GM23248 (cell line): ENCODE results near the gene SFXN2. TPM values are rescaled to one million over a fixed set of nuclear protein-coding genes. Genes with fewer than 3 reads are reported as not detected.

Experiments
- DNase-seq: peaks from one replicate; pipeline ENCODE4 v3.0.0-alpha.2; 2015
- H2AFZ ChIP-seq: fragments of 200-600 bp; sonication (generic); 2 replicates; pipeline ENCODE4 v1.6.1; 2016; ENCODE audit warnings: antibody characterized with exemption
- H3F3A ChIP-seq: fragments of 200-600 bp; sonication (generic); 2 replicates; pipeline ENCODE4 v1.6.1; 2016; ENCODE audit warnings: mild to moderate bottlenecking, antibody characterized with exemption, mixed run types; ENCODE audit not compliant: insufficient read depth
- H3K27ac ChIP-seq: fragments of 200-600 bp; sonication (generic); 2 replicates; pipeline ENCODE4 v1.5.1; 2016; ENCODE audit warnings: mild to moderate bottlenecking
- H3K27me3 ChIP-seq: fragments of 200-600 bp; sonication (generic); replicated peaks from 2 replicates; pipeline ENCODE4 v1.6.1; 2016; ENCODE audit warnings: mild to moderate bottlenecking; ENCODE audit not compliant: insufficient read depth
- H3K36me3 ChIP-seq: fragments of 200-600 bp; sonication (generic); 2 replicates; pipeline ENCODE4 v1.6.1; 2016; ENCODE audit warnings: low read depth, mild to moderate bottlenecking
- H3K4me1 ChIP-seq: fragments of 200-600 bp; sonication (generic); 2 replicates; pipeline ENCODE4 v1.6.1; 2016; ENCODE audit warnings: mild to moderate bottlenecking; ENCODE audit not compliant: insufficient read depth
- H3K4me2 ChIP-seq: fragments of 200-600 bp; sonication (generic); one replicate; pipeline ENCODE4 v1.6.1; 2016; ENCODE audit warnings: mild to moderate bottlenecking; ENCODE audit not compliant: unreplicated experiment
- H3K4me3 ChIP-seq: fragments of 200-600 bp; sonication (generic); 2 replicates; pipeline ENCODE4 v1.5.1; 2016; ENCODE audit warnings: mild to moderate bottlenecking
- H3K79me2 ChIP-seq: fragments of 200-600 bp; sonication (generic); 2 replicates; pipeline ENCODE4 v1.6.1; 2016; ENCODE audit warnings: mild to moderate bottlenecking; ENCODE audit not compliant: insufficient read depth
- H3K9ac ChIP-seq: fragments of 200-600 bp; sonication (generic); 2 replicates; pipeline ENCODE4 v1.6.1; 2016; ENCODE audit warnings: mild to moderate bottlenecking
- H3K9me2 ChIP-seq: fragments of 200-600 bp; sonication (generic); 2 replicates; pipeline ENCODE4 v1.6.1; 2016; ENCODE audit warnings: mixed run types, mild to moderate bottlenecking, moderate library complexity; ENCODE audit not compliant: insufficient read depth
- H3K9me3 ChIP-seq: fragments of 200-600 bp; sonication (generic); one replicate; pipeline ENCODE4 v1.6.1; 2017; ENCODE audit warnings: low read depth
- H4K20me1 ChIP-seq: fragments of 200-600 bp; sonication (generic); 2 replicates; pipeline ENCODE4 v1.6.0; 2016; ENCODE audit not compliant: insufficient read depth
- EZH2 ChIP-seq: fragments of 200-600 bp; sonication (generic); IDR thresholded peaks from 2 replicates; pipeline ENCODE4 v1.6.1; 2018; ENCODE audit warnings: antibody characterized with exemption, mild to moderate bottlenecking; ENCODE audit not compliant: insufficient read depth, poor library complexity, severe bottlenecking
- EZH2phosphoT487 ChIP-seq: fragments of 200-600 bp; sonication (generic); IDR thresholded peaks from 2 replicates; pipeline ENCODE4 v1.6.1; 2018; ENCODE audit warnings: antibody characterized with exemption, moderate library complexity, mild to moderate bottlenecking, low read depth; ENCODE audit not compliant: insufficient read depth
- WGBS, 2 experiments: methylation state at CpG; one replicate each; pipeline ENCODE4 v1.1.6; 2015 to 2017; ENCODE audit warnings: low lambda C conversion rate in 2 of 2, low coverage in 1 of 2; ENCODE audit errors: missing lambda C conversion rate in 2 of 2; 5-methylcytosine and 5-hydroxymethylcytosine counted together
- in situ Hi-C: fragments of 300-500 bp; cut with MboI; formaldehyde crosslinking; loops from 2 replicates; pipeline ENCODE4 v1.15.0; 2020
- polyA plus RNA-seq: library from polyadenylated mRNA; unstranded; fragments of >200 nt; fragmentation: Nextera tagmentation; extraction: Ambion mirVana; gene quantifications from 2 replicates; pipeline ENCODE4 v1.2.1, GENCODE V29; 2016
- total RNA-seq: library from RNA; depleted of rRNA; stranded (reverse); fragments of >200 nt; shearing (Covaris generic); gene quantifications from 2 replicates; pipeline ENCODE4 v1.2.3, GENCODE V29; 2014

The SFXN2 gene
- total and polyA plus RNA-seq, 2 experiments from 2014 or later, result 1.1 to 1.7 TPM

- 0 out of 2 replicates have a peak, but pooled peaks cover 5% of the 10 kb centered on the region for H3F3A ChIP-seq
- H3K4me3 ChIP-seq, result no peak overlapping the region
- no peaks in the 10 kb centered on the region for H4K20me1 ChIP-seq
- in situ Hi-C loops, result no loop called here
- no peaks in the 10 kb centered on the region for H3K27me3 ChIP-seq
- DNase-seq, result no peak
- H3K36me3 ChIP-seq, result no peaks in the 10 kb centered on the region
- TF ChIP-seq EZH2phosphoT487 (no peak), EZH2 (no peak)
- H3K9me2 ChIP-seq, result no peaks in the 10 kb centered on the region
- H3K27ac ChIP-seq, result peak overlapping the region; percentile 49; the same call in 1 of the 2 replicates
- no peak overlapping the region for H2AFZ ChIP-seq
- peak overlapping the region; percentile 4 for H3K4me2 ChIP-seq
- H3K79me2 ChIP-seq, result no peaks in the 10 kb centered on the region
- no peaks in the 10 kb centered on the region for H3K9me3 ChIP-seq
- H3K9ac ChIP-seq, result peak overlapping the region; percentile 21; the same call in 1 of the 2 replicates
- 79 to 85% methylated on average over 8 to 9 of the region's 9 CpGs for WGBS, 2 experiments
- H3K4me1 ChIP-seq, result peaks cover 32% of the 10 kb centered on the region
Measured at GRCh38 chr10:102676534-102677315, 37.7 kb upstream of the SFXN2 start.

- in situ Hi-C loops, result no loop called here
- Histone ChIP-seq H2AFZ (no peak overlapping the region), H4K20me1 (no peaks in the 10 kb centered on the region), H3F3A (0 out of 2 replicates have a peak, but pooled peaks cover 5% of the 10 kb centered on the region), H3K9me3 (no peaks in the 10 kb centered on the region), H3K27me3 (no peaks in the 10 kb centered on the region), H3K4me1 (peaks cover 32% of the 10 kb centered on the region), H3K27ac (no peak overlapping the region), H3K79me2 (no peaks in the 10 kb centered on the region), H3K4me2 (no peak overlapping the region), H3K9me2 (no peaks in the 10 kb centered on the region), H3K9ac (no peak overlapping the region), H3K4me3 (no peak overlapping the region), H3K36me3 (no peaks in the 10 kb centered on the region)
- TF ChIP-seq EZH2 (no peak), EZH2phosphoT487 (no peak)
- WGBS, 2 experiments, result 83 to 84% methylated on average over 9 of the region's 9 CpGs
- DNase-seq, result no peak
Measured at GRCh38 chr10:102677331-102678067, 36.9 kb upstream of the SFXN2 start.

GRCh38 chr10:102678068-102678400 lies 36.4 kb upstream of the SFXN2 start:
- 88 to 95% methylated on average over 9 of the region's 9 CpGs for WGBS, 2 experiments
- Histone ChIP-seq H3K27me3 (no peaks in the 10 kb centered on the region), H3K9me2 (no peaks in the 10 kb centered on the region), H3K9me3 (no peaks in the 10 kb centered on the region), H3K27ac (no peak overlapping the region), H2AFZ (no peak overlapping the region), H3K4me1 (peaks cover 32% of the 10 kb centered on the region), H3K79me2 (no peaks in the 10 kb centered on the region), H3K9ac (no peak overlapping the region), H3K4me3 (no peak overlapping the region), H3K4me2 (no peak overlapping the region), H3F3A (0 out of 2 replicates have a peak, but pooled peaks cover 5% of the 10 kb centered on the region), H4K20me1 (no peaks in the 10 kb centered on the region), H3K36me3 (no peaks in the 10 kb centered on the region)
- in situ Hi-C loops, result no loop called here
- TF ChIP-seq EZH2phosphoT487 (no peak), EZH2 (no peak)
- no peak for DNase-seq

- H3F3A ChIP-seq, result 0 out of 2 replicates have a peak, but pooled peaks cover under 1% of the 10 kb centered on the region
- DNase-seq, result peak; percentile 48
- H3K36me3 ChIP-seq, result no peaks in the 10 kb centered on the region
- no peak overlapping the region for H3K27ac ChIP-seq
- no peak overlapping the region for H3K4me2 ChIP-seq
- H3K4me1 ChIP-seq, result peaks cover 25% of the 10 kb centered on the region
- H4K20me1 ChIP-seq, result no peaks in the 10 kb centered on the region
- no peaks in the 10 kb centered on the region for H3K27me3 ChIP-seq
- H3K9me3 ChIP-seq, result no peaks in the 10 kb centered on the region
- no peak overlapping the region for H3K9ac ChIP-seq
- H3K4me3 ChIP-seq, result no peak overlapping the region
- in situ Hi-C loops, result no loop called here
- no peak overlapping the region for H2AFZ ChIP-seq
- 65 to 66% methylated on average over 9 of the region's 9 CpGs for WGBS, 2 experiments
- H3K9me2 ChIP-seq, result no peaks in the 10 kb centered on the region
- TF ChIP-seq EZH2, result no peak
- no peak for TF ChIP-seq EZH2phosphoT487
- H3K79me2 ChIP-seq, result no peaks in the 10 kb centered on the region
Measured at GRCh38 chr10:102678842-102679289, 35.6 kb upstream of the SFXN2 start.
